ENCODE data around the gene SZRD1. TPM values are rescaled to one million over a fixed set of nuclear protein-coding genes. Genes with fewer than 3 reads are reported as not detected.

SZRD1 gene
- total and polyA plus RNA-seq, 9 of the 15 experiments (the other 6 are each of a cell fraction or from before 2014, with no cell fraction given) = 3.9 to 149 (median 82.5) TPM

DNA sequence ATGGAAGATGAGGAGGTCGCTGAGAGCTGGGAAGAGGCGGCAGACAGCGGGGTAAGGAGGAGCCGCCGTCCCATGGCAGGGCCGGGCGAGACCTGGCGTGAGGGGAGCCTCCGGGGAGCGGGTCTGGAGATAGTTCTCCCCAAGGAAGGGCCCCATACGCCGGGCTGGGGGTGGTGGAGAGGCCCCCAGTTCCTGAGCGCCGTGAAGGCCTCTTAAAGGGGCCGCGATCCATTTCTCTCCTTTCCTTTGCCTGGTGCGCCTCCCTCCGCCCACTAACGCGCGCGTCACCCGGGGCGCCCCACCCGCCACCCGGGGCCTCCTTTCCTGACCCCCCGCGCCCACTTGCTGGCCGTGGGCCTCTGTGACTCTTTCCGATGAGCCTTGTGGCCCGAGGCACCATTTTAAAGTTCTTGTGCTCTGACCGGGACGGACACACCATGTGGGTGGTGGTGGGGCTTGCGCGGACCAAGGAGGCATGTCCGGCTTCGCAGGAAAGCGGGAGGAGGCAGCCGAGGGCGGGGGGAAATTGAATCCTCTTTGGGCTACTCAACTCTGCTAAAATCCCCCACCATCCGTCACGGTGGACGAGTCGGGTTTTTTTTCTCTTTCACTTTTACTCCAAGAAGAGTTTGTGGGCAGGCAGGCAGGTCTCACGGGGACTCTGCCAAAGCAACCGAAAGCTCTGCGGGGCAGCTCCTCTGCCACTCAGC is 371 bp downstream of the SZRD1 start (continued):
- TF ChIP-seq, protein P1, sequence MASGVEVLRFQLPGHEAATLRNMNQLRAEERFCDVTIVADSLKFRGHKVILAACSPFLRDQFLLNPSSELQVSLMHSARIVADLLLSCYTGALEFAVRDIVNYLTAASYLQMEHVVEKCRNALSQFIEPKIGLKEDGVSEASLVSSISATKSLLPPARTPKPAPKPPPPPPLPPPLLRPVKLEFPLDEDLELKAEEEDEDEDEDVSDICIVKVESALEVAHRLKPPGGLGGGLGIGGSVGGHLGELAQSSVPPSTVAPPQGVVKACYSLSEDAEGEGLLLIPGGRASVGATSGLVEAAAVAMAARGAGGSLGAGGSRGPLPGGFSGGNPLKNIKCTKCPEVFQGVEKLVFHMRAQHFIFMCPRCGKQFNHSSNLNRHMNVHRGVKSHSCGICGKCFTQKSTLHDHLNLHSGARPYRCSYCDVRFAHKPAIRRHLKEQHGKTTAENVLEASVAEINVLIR (CRISPR knock-in tag; IDR thresholded peaks at IDR 0.05) = peak; percentile 58; the same call in 1 of the 2 replicates
- TF ChIP-seq TSC22D4 (tag; IDR thresholded peaks at IDR 0.05) = no peak
- no peak for TF ChIP-seq HNRNPK (IDR thresholded peaks at IDR 0.05; ENCODE audit: low read depth, low read length, poor library complexity, severe bottlenecking)
- TF ChIP-seq MEF2A (IDR thresholded peaks at IDR 0.05; ENCODE audit: control insufficient read depth, low read depth, low read length) = no peak
- TF ChIP-seq PHF21A (IDR thresholded peaks at IDR 0.05; ENCODE audit: borderline replicate concordance, low read depth) = no peak
- TF ChIP-seq HMGN3 (IDR thresholded peaks at IDR 0.05; ENCODE audit: borderline replicate concordance, extremely low read depth, insufficient read length, low read depth, low read length) = no peak
- peak; percentile 56 for TF ChIP-seq XRCC5 (IDR thresholded peaks at IDR 0.05; ENCODE audit: low read depth, low read length)
- no peak for TF ChIP-seq SMAD3 (CRISPR knock-in tag; conservative IDR thresholded peaks at IDR 0.05)
- peak; percentile 23 for TF ChIP-seq SAP30 (IDR thresholded peaks at IDR 0.05; ENCODE audit: borderline replicate concordance, insufficient read depth, low read depth, low read length, poor library complexity, severe bottlenecking)
- TF ChIP-seq, protein P2, sequence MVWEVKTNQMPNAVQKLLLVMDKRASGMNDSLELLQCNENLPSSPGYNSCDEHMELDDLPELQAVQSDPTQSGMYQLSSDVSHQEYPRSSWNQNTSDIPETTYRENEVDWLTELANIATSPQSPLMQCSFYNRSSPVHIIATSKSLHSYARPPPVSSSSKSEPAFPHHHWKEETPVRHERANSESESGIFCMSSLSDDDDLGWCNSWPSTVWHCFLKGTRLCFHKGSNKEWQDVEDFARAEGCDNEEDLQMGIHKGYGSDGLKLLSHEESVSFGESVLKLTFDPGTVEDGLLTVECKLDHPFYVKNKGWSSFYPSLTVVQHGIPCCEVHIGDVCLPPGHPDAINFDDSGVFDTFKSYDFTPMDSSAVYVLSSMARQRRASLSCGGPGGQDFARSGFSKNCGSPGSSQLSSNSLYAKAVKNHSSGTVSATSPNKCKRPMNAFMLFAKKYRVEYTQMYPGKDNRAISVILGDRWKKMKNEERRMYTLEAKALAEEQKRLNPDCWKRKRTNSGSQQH (CRISPR knock-in tag; IDR thresholded peaks at IDR 0.05) = no peak
- TF ChIP-seq ZFX (CRISPR knock-in tag; IDR thresholded peaks at IDR 0.05) = peak; percentile 100
- 0 out of 2 replicates have a peak, but pooled peaks have one; percentile 45 for TF ChIP-seq SMARCE1 (IDR thresholded peaks at IDR 0.05)
- TF ChIP-seq, protein P3, sequence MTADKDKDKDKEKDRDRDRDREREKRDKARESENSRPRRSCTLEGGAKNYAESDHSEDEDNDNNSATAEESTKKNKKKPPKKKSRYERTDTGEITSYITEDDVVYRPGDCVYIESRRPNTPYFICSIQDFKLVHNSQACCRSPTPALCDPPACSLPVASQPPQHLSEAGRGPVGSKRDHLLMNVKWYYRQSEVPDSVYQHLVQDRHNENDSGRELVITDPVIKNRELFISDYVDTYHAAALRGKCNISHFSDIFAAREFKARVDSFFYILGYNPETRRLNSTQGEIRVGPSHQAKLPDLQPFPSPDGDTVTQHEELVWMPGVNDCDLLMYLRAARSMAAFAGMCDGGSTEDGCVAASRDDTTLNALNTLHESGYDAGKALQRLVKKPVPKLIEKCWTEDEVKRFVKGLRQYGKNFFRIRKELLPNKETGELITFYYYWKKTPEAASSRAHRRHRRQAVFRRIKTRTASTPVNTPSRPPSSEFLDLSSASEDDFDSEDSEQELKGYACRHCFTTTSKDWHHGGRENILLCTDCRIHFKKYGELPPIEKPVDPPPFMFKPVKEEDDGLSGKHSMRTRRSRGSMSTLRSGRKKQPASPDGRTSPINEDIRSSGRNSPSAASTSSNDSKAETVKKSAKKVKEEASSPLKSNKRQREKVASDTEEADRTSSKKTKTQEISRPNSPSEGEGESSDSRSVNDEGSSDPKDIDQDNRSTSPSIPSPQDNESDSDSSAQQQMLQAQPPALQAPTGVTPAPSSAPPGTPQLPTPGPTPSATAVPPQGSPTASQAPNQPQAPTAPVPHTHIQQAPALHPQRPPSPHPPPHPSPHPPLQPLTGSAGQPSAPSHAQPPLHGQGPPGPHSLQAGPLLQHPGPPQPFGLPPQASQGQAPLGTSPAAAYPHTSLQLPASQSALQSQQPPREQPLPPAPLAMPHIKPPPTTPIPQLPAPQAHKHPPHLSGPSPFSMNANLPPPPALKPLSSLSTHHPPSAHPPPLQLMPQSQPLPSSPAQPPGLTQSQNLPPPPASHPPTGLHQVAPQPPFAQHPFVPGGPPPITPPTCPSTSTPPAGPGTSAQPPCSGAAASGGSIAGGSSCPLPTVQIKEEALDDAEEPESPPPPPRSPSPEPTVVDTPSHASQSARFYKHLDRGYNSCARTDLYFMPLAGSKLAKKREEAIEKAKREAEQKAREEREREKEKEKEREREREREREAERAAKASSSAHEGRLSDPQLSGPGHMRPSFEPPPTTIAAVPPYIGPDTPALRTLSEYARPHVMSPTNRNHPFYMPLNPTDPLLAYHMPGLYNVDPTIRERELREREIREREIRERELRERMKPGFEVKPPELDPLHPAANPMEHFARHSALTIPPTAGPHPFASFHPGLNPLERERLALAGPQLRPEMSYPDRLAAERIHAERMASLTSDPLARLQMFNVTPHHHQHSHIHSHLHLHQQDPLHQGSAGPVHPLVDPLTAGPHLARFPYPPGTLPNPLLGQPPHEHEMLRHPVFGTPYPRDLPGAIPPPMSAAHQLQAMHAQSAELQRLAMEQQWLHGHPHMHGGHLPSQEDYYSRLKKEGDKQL (CRISPR knock-in tag; IDR thresholded peaks at IDR 0.05; ENCODE audit: borderline replicate concordance) = no peak
- no peak for TF ChIP-seq NELFE (IDR thresholded peaks at IDR 0.05; ENCODE audit: insufficient read depth, insufficient read length)
- TF ChIP-seq, protein P4, sequence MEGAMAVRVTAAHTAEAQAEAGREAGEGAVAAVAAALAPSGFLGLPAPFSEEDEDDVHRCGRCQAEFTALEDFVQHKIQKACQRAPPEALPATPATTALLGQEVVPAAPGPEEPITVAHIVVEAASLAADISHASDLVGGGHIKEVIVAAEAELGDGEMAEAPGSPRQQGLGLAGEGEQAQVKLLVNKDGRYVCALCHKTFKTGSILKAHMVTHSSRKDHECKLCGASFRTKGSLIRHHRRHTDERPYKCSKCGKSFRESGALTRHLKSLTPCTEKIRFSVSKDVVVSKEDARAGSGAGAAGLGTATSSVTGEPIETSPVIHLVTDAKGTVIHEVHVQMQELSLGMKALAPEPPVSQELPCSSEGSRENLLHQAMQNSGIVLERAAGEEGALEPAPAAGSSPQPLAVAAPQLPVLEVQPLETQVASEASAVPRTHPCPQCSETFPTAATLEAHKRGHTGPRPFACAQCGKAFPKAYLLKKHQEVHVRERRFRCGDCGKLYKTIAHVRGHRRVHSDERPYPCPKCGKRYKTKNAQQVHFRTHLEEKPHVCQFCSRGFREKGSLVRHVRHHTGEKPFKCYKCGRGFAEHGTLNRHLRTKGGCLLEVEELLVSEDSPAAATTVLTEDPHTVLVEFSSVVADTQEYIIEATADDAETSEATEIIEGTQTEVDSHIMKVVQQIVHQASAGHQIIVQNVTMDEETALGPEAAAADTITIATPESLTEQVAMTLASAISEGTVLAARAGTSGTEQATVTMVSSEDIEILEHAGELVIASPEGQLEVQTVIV (CRISPR knock-in tag; IDR thresholded peaks at IDR 0.05; ENCODE audit: borderline replicate concordance) = no peak
- peak; percentile 39 for TF ChIP-seq SP1 (CRISPR knock-in tag; IDR thresholded peaks at IDR 0.05)
